GM18511 (cell line): Measurements from ENCODE around the gene PTPN5.
"Not testable (repeated sequence)": the region's sequence is repeated elsewhere in the genome, so short reads cannot be mapped to it uniquely, and the experiment has no call there.

Source experiments
- ATAC-seq: cut with Tn5 transposase; IDR thresholded peaks from one replicate; pipeline ENCODE4 v1.9.1; 2021; ENCODE audit warnings: mild to moderate bottlenecking, moderate library complexity; ENCODE audit not compliant: unreplicated experiment

Gene PTPN5

GRCh38 chr11:18791207-18791968 is at the start of gene PTPN5:
Gene PTPN5 (minus strand): TSS chr11:18791798. CDS start chr11:18771958, 19,840 bp downstream.
- ATAC-seq, result no peak

GRCh38 chr11:18836417-18836816 is 44.8 kb upstream of the PTPN5 start:
- no peak for ATAC-seq

- ATAC-seq, result no peak
Observed at GRCh38 chr11:18834754-18835466, 43.3 kb upstream of the PTPN5 start.

GRCh38 chr11:18820160-18820559 is 28.6 kb upstream of the PTPN5 start:
- ATAC-seq, result not testable (repeated sequence)

- ATAC-seq, result no peak
Observed at GRCh38 chr11:18804199-18804999, 12.8 kb upstream of the PTPN5 start.

GRCh38 chr11:18802381-18803257 is 11.0 kb upstream of the PTPN5 start:
- ATAC-seq, result no peak

- ATAC-seq, result no peak
Observed at GRCh38 chr11:18798799-18799469, 7.3 kb upstream of the PTPN5 start.

- no peak for ATAC-seq
Observed at GRCh38 chr11:18794956-18795355, 3.4 kb upstream of the PTPN5 start.

- ATAC-seq, result no peak
Observed at GRCh38 chr11:18792827-18793226, 1.2 kb upstream of the PTPN5 start.

- ATAC-seq, result no peak
Observed at GRCh38 chr11:18791969-18792628, 501 bp upstream of the PTPN5 start.

- no peak for ATAC-seq
Observed at GRCh38 chr11:18790883-18791206, 753 bp downstream of the PTPN5 start.

GRCh38 chr11:18789942-18790341 is 1.7 kb downstream of the PTPN5 start:
- ATAC-seq, result no peak

GRCh38 chr11:18785411-18785810 is 6.2 kb downstream of the PTPN5 start:
- ATAC-seq, result no peak

- ATAC-seq, result no peak
Observed at GRCh38 chr11:18780896-18781295, 10.7 kb downstream of the PTPN5 start.

- no peak for ATAC-seq
Observed at GRCh38 chr11:18780329-18780728, 11.3 kb downstream of the PTPN5 start.

GRCh38 chr11:18778468-18778867 is 13.1 kb downstream of the PTPN5 start:
- ATAC-seq, result no peak

- ATAC-seq, result no peak
Observed at GRCh38 chr11:18776324-18776723, 15.3 kb downstream of the PTPN5 start.

GRCh38 chr11:18775492-18776292 is 15.9 kb downstream of the PTPN5 start:
- peak; percentile 92 for ATAC-seq

- no peak for ATAC-seq
Observed at GRCh38 chr11:18774801-18775200, 16.8 kb downstream of the PTPN5 start.
